Common myeloid progenitor, CD34-positive (primary cell): ENCODE results near the gene ERN1.
A peak's percentile ranks its signal among the peaks of the same experiment; 100 is the strongest.
"Not testable (repeated sequence)": the region's sequence is repeated elsewhere in the genome, so short reads cannot be mapped to it uniquely, and the experiment has no call there.

Experiments
- CTCF ChIA-PET: fragments of 350-600 bp; sonication (Branson Sonifier 250); formaldehyde crosslinking; loops from one replicate; lab custom pipeline; 2021; ENCODE audit warnings: antibody characterized with exemption; lab: Charles Lee
- POLR2A ChIA-PET: fragments of 350-600 bp; sonication (Branson Sonifier 250); formaldehyde crosslinking; loops from one replicate; lab custom pipeline; 2021; ENCODE audit warnings: antibody characterized with exemption; lab: Charles Lee
- DNase-seq, 3 donors: peaks; one replicate each; pipeline versions ENCODE4 v3.0.0 to v3.0.0-alpha.2; 2013
- H3K27ac ChIP-seq, 2 experiments: 1 replicate in 1 of 2; 2 replicates in 1 of 2; pipeline ENCODE4 v1.7.0; 2013; ENCODE audit warnings: inconsistent platforms in 2 of 2, low read length in 2 of 2, mild to moderate bottlenecking in 2 of 2, low read depth in 1 of 2, moderate library complexity in 1 of 2; ENCODE audit not compliant: severe bottlenecking in 2 of 2, insufficient read depth in 1 of 2, poor library complexity in 1 of 2
- H3K27me3 ChIP-seq, 5 experiments: replicated peaks in 2 of 5; 1 replicate in 3 of 5; 2 replicates in 2 of 5; pipeline versions ENCODE4 v1.6.1 to v1.7.0; 2013; ENCODE audit warnings: low read length in 4 of 5, mild to moderate bottlenecking in 2 of 5, moderate library complexity in 2 of 5, inconsistent platforms in 1 of 5; ENCODE audit not compliant: insufficient read depth in 5 of 5, control insufficient read depth in 4 of 5
- H3K36me3 ChIP-seq, 4 experiments: 1 replicate in 2 of 4; 2 replicates in 2 of 4; pipeline versions ENCODE4 v1.6.1 to v1.7.0; 2013; ENCODE audit warnings: low read length in 3 of 4, control low read depth in 1 of 4, mild to moderate bottlenecking in 1 of 4; ENCODE audit not compliant: control insufficient read depth in 4 of 4, insufficient read depth in 4 of 4
- H3K4me1 ChIP-seq, 4 experiments: 1 replicate in 3 of 4; 2 replicates in 1 of 4; pipeline versions ENCODE4 v1.6.1 to v1.7.1; 2013; ENCODE audit warnings: low read length in 3 of 4, mild to moderate bottlenecking in 3 of 4, control low read depth in 1 of 4, inconsistent platforms in 1 of 4, moderate library complexity in 1 of 4; ENCODE audit not compliant: control insufficient read depth in 4 of 4, insufficient read depth in 4 of 4; ENCODE audit errors: control extremely low read depth in 1 of 4
- H3K4me3 ChIP-seq, 7 experiments: 1 replicate in 4 of 7; 2 replicates in 3 of 7; pipeline versions ENCODE4 v1.5.1 to v1.7.0; 2013; ENCODE audit warnings: mild to moderate bottlenecking in 7 of 7, low read length in 6 of 7, moderate library complexity in 6 of 7, inconsistent platforms in 2 of 7, low read depth in 2 of 7, control low read depth in 1 of 7; ENCODE audit not compliant: insufficient read depth in 4 of 7, control insufficient read depth in 1 of 7; ENCODE audit errors: extremely low read depth in 1 of 7
- H3K9me3 ChIP-seq, 5 experiments: 1 replicate in 4 of 5; 2 replicates in 1 of 5; pipeline versions ENCODE4 v1.6.1 to v1.7.1; 2013; ENCODE audit warnings: low read length in 4 of 5, mild to moderate bottlenecking in 2 of 5, inconsistent platforms in 1 of 5, low read depth in 1 of 5, moderate library complexity in 1 of 5; ENCODE audit not compliant: control insufficient read depth in 4 of 5, insufficient read depth in 2 of 5; ENCODE audit errors: control extremely low read depth in 1 of 5
- WGBS: methylation state at CpG from one replicate; pipeline ENCODE4 v1.1.5; 2013; ENCODE audit not compliant: insufficient coverage; 5-methylcytosine and 5-hydroxymethylcytosine counted together

The ERN1 gene

DNA sequence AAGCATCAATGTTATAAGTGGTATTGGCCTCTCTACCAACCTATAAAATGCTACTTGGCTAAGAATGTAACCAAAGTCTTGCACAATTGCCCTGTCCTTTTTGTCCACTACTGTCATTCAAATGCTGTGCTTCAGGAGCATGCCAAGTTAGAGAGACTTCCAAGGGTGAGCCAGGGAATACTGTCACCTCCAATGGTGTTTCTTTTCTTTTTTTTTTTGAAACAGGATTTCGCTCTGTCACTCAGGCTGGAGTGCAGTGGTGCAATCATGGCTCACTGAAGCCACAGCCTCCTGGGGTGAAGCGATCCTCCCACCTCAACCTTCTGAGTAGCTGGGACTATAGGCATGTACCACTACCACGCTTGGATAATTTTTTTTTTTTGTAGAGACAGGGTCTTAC, 43.7 kb upstream of the ERN1 start:
- H3K36me3 ChIP-seq: peaks cover 4 to 54% (median 27%) of the 10 kb centered on the region in 4 experiments
- no peak overlapping the region for H3K27ac ChIP-seq
- H3K4me3 ChIP-seq: no peak overlapping the region
- H3K9me3 ChIP-seq: no peaks in the 10 kb centered on the region
- H3K4me1 ChIP-seq: peaks cover 1 to 31% (median 23%) of the 10 kb centered on the region in 4 experiments
- WGBS: 83% methylated on average over 1 of the region's 3 CpGs
- H3K27me3 ChIP-seq: no peaks in the 10 kb centered on the region
- DNase-seq: no peak
- CTCF ChIA-PET: no interaction called here
- POLR2A ChIA-PET: no interaction called here

DNA sequence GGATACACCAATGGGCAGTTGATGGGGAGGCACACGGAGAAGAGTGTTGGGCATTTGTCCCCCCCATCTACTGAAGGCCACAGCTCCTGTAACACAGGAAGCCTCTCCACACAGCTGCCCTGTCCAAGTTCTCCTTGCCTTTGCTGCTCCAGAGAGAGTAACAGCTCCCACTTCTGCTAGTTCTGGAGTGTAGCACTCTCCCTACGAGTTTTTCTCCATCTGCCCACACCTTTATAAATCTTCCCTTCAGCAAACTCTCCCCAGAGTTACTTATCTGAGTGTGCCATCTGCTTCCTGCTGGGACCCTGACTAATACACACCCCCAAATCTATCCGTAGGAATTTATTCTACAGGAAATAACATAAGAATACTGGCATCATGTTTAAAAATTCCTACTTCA, 42.6 kb upstream of the ERN1 start:
- DNase-seq: peak; percentile 67 to 88 (median 82)
- Histone ChIP-seq H3K4me1 (peaks cover 1 to 31% (median 23%) of the 10 kb centered on the region in 4 experiments), H3K36me3 (peaks cover 4 to 44% (median 22%) of the 10 kb centered on the region in 4 experiments), H3K27ac (no peak overlapping the region), H3K27me3 (no peaks in the 10 kb centered on the region), H3K4me3 (no peak overlapping the region), H3K9me3 (no peaks in the 10 kb centered on the region)
- ChIA-PET POLR2A (no interaction called here), CTCF (interaction anchor here (0.6 to 1.4 kb wide), 3 partner anchors 69 to 143 kb away, joined by 3 to 4 read pairs (median 3); no protein-coding TSS in a partner anchor)
- WGBS: 10% methylated on average over 2 of the region's 3 CpGs

DNA sequence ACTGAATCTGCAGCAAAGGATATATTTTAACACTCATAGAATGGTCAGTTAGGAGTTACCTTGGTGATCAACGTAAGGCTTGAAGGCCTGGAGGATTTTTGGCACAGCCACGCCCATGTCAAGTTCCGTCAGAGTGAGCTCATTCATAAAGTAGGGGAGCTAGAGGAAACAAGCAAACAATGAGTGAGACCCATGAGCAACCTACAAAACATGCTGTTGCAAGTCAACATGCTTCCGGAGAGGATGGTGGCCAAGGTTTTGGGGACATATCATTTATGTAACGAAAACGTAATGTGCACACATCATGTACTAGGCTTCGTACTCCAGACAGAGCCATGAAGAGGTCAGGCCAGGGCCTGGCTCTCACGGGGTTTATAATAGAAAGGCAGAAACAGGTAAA, 41.1 kb upstream of the ERN1 start:
- Histone ChIP-seq H3K9me3 (no peaks in the 10 kb centered on the region), H3K4me1 (peaks cover 1 to 29% (median 22%) of the 10 kb centered on the region in 4 experiments), H3K27ac (no peak overlapping the region), H3K36me3 (peaks cover 4 to 43% (median 25%) of the 10 kb centered on the region in 4 experiments), H3K4me3 (no peak overlapping the region), H3K27me3 (no peaks in the 10 kb centered on the region)
- CTCF ChIA-PET: interaction anchor here (0.9 kb wide), 1 partner anchor 111 kb away, joined by 3 read pairs; no protein-coding TSS in a partner anchor
- POLR2A ChIA-PET: interaction anchor here (0.6 kb wide), 1 partner anchor 20 kb away, joined by 4 read pairs; no protein-coding TSS in a partner anchor
- DNase-seq: no peak
- 97% methylated on average over 5 of the region's 8 CpGs for WGBS

DNA sequence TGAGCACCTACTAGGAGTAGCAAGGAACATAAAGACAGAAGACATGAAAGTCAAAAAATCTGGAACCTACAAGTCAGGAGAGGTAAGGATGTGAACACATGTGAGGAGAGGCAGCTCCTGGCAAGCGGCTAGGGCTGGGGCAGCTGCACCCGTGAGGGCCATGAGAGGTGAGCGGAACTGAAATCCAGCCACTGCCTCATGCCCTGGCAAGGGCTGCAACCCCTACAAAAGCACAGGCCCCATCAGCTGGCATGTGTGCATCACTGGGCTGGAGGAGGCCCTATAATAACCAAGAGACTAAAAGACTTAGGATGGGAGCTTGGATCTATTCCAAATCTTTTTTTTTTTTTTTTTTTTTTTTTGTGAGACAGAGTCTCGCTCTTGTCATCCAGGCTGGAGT, 40.3 kb upstream of the ERN1 start:
- Histone ChIP-seq H3K4me1 (peaks cover 1 to 22% (median 16%) of the 10 kb centered on the region in 4 experiments), H3K27ac (no peak overlapping the region), H3K9me3 (no peaks in the 10 kb centered on the region), H3K27me3 (no peaks in the 10 kb centered on the region), H3K36me3 (peaks cover 4 to 49% (median 25%) of the 10 kb centered on the region in 4 experiments), H3K4me3 (no peak overlapping the region)
- 100% methylated on average over 3 of the region's 4 CpGs for WGBS
- POLR2A ChIA-PET: no interaction called here
- no peak for DNase-seq
- CTCF ChIA-PET: interaction anchor here (0.9 to 2.1 kb wide), 3 partner anchors 16 to 112 kb away, joined by 3 to 6 read pairs (median 3); no protein-coding TSS in a partner anchor

DNA sequence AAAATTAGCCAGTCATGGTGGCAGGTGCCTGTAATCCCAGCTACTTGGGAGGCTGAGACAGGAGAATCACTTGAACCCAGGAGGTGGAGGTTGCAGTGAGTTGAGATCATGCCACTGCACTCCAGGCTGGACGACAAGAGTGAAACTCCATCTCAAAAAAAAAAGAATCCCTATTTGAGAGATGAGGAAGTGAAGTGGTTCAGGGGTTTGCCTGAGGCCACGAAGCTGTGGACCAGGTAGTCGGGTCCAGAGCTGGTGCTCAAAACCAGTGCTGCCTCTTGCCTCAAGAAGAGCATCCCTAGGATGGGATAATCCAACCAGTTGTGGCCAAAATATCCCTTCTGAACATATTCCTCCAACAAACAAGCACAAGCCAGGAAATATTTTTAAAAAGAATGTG, 37.7 kb upstream of the ERN1 start:
- WGBS: 100% methylated on average over 1 of the region's 3 CpGs
- H3K4me1 ChIP-seq, H3K4me3 ChIP-seq, H3K27me3 ChIP-seq, DNase-seq, H3K9me3 ChIP-seq, H3K27ac ChIP-seq: not testable (repeated sequence)
- POLR2A ChIA-PET: interaction anchor here (0.6 kb wide), 2 partner anchors 28 to 75 kb away, joined by 3 to 5 read pairs; no protein-coding TSS in a partner anchor
- CTCF ChIA-PET: interaction anchor here (1.2 kb wide), 1 partner anchor 112 kb away, joined by 3 read pairs; no protein-coding TSS in a partner anchor
- peaks cover 4 to 54% (median 29%) of the 10 kb centered on the region in 4 experiments for H3K36me3 ChIP-seq

DNA sequence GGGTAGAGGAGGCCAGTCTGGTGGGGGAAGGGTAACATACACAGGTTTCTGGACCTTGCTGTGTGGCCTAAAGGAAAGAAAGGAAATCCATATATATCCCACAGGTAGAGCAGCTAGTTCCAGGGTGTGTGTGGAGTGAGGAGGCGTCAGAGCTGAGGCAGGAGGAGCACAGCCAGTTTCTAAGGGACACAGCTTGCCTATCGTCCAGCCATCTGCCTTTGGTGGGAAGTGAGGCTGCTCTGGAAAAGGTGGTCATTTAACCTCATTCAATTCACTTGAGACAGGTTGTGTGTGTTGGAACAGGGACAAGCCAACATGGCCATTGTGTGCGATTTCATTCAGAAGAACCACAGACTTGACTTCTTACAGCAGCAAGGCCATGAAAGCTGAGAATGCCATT, 36.9 kb upstream of the ERN1 start:
- no peaks in the 10 kb centered on the region for H3K27me3 ChIP-seq
- no peak overlapping the region for H3K27ac ChIP-seq
- ChIA-PET POLR2A (interaction anchor here (0.6 kb wide), 1 partner anchor 27 kb away, joined by 3 read pairs; no protein-coding TSS in a partner anchor), CTCF (interaction anchor here (1.5 kb wide), 1 partner anchor 138 kb away, joined by 4 read pairs; no protein-coding TSS in a partner anchor)
- DNase-seq: no peak
- no peaks in the 10 kb centered on the region for H3K9me3 ChIP-seq
- peaks cover 4 to 54% (median 29%) of the 10 kb centered on the region in 4 experiments for H3K36me3 ChIP-seq
- no peak overlapping the region for H3K4me3 ChIP-seq
- no peaks in the 10 kb centered on the region for H3K4me1 ChIP-seq
- WGBS: 100% methylated on average over 3 of the region's 3 CpGs

DNA sequence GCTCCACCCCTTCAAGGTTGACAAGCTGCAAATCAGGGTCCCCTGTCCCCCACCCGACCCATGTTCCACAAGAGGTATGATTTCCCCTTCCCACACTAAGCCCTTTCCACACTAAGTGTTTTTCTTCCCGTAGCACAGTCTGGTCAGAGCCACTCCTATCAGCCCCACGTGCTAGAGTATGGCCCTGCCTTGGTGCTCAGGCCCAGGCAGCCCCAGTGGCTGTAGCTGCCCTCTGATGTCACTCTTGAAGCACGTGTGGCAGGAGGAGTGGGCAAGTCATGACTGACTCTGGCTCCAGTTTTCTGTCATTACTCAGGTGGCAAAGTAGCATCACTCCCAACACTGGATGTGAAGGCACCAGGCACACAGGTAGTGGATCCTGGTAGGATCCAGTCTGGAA, 35.4 kb upstream of the ERN1 start:
- Histone ChIP-seq H3K4me3 (no peak overlapping the region), H3K27me3 (no peaks in the 10 kb centered on the region), H3K4me1 (no peaks in the 10 kb centered on the region), H3K27ac (no peak overlapping the region), H3K36me3 (peaks cover 2 to 51% (median 26%) of the 10 kb centered on the region in 4 experiments), H3K9me3 (no peaks in the 10 kb centered on the region)
- no peak for DNase-seq
- WGBS: 100% methylated on average over 4 of the region's 4 CpGs
- POLR2A ChIA-PET: no interaction called here
- CTCF ChIA-PET: no interaction called here
